ENCODE data around the gene TRAF7. TPM values are rescaled to one million over a fixed set of nuclear protein-coding genes. Genes with fewer than 3 reads are reported as not detected.

Gene TRAF7
- polyA plus RNA-seq, 4 donors, result 42.9 to 63.3 (median 55.5) TPM

DNA sequence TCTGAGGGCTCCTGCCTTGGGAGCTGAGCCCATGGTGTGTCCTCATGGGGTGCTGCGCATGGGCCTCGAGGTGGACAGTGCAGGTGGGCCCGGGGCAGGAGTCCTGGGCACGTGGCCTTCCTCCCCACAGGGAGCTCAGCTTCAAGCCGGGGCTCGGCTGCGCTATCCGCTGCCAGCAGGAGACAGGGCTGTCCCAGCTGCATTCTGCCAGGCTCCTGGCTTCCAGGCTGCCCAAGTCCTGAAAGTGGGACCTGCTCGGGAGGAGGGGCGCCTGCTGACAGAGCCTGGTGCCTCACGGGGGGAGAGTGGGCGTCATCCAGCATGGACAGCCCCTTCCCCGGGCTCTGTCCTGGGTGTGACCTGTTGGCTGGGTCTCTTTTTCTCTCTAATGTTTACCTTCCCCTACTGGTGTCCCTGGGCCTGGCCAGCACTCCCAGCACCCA, 7.1 kb downstream of the TRAF7 start:
- DNase-seq (ENCODE audit: low read depth in 4 of 4, low spot score in 2 of 4), result no peak

DNA sequence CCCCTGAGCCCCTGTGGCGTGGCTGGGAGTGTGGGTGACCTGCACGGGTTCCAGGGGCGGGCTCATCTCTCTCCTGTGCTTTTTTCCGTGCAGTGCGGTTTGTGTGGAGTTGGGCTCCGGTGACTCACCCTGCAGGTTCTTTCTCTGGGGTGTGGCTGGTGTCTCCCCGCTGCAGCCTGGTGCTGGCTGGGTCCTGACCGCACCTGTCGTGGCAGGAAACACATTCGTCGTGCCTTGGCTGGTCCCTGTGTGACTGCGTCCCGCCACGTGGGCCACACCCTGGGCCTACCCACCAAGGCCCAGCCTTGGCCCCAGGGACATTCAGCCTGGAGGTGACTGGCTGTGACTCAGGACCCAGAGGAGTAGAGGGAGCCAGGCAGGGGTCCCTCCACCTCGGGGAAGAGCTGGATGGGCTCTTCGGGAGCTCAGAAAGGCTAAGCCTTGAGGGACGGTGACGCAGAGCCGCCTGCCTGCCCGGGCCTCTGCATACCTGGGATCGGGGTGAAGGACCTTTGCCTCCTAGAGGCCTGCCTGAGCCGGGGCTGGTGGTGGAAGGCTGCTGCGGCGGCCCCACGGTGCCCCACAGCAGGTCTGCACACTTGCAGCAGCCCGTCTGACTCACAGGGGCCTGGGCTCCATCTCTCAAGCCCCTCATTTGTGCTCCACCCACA, 7.8 kb downstream of the TRAF7 start:
- DNase-seq (ENCODE audit: low read depth in 4 of 4, low spot score in 2 of 4), result no peak

DNA sequence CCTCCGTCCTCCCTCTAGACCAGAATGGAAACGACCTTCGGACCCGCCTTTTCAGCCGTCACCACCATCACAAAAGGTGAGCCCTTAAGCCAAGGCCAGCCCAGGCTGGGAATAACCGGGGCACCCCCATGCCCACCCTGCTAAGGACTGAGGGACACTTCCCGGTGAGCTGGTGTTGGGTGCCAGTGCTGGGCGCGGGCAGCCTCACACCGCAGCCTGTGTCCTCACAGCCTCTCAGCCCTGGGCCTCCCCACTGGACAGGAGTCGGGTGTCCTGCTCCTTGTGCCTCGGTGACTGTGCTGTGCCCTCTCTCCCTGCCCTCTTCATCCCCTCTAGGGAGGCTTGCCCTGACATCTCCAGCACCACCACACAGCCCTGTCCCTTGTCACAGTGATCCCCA, 10.3 kb downstream of the TRAF7 start:
- no peak for DNase-seq (ENCODE audit: low read depth in 4 of 4, low spot score in 2 of 4)

GRCh38 chr16:2166263-2167067, 10.9 kb downstream of the TRAF7 start:
- no peak for DNase-seq (ENCODE audit: low read depth in 4 of 4, low spot score in 2 of 4)

DNA sequence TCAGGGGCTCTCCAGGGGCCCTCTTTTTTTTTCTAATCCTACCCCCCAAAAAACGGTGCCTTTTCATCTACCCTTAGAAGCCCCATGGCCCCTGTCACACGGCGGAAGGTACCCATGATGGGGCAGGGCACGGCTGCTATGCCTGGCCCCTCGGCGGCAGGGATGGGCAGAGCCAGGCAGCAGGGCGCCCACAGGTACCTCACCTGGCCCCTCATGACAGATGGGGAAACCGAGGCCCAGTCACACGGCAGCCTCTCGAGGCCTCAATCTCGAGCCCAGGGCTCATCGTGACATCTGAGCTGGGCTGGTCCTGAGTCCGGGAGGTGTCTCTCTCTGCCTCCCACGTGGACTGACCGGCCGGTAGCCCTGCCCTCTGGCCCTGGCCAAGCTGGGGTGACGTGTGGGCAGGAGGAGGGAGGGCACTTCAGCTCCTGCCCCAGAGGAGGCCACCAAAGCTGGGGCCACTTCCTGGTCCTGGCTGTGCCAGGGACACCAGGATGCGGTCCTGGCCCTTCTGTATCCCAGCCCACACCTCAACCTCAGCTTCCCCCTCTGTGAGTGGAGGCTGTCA, 11.6 kb downstream of the TRAF7 start:
- DNase-seq (ENCODE audit: low read depth in 4 of 4, low spot score in 2 of 4), result no peak

DNA sequence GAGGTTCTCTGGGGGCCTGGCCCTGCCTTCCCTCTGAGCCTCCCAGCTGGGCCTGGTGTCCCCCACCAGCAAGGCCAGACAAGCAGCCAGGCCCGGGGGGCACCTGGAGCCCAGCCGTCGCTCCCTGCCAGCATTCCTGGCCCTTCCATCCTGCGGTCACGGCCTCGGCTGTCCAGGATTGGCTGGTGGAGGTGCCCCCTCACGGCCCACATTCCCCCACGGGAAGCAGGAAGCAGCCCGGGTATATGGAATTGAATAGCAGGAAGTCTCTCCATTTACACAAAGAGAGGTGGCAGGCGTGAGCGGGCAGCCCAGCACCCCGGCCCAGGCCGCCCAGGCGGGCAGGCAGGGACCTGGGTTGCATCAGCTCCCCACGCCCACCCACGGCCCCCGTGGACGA, 14.5 kb downstream of the TRAF7 start:
- no peak for DNase-seq (ENCODE audit: low read depth in 4 of 4, low spot score in 2 of 4)

DNA sequence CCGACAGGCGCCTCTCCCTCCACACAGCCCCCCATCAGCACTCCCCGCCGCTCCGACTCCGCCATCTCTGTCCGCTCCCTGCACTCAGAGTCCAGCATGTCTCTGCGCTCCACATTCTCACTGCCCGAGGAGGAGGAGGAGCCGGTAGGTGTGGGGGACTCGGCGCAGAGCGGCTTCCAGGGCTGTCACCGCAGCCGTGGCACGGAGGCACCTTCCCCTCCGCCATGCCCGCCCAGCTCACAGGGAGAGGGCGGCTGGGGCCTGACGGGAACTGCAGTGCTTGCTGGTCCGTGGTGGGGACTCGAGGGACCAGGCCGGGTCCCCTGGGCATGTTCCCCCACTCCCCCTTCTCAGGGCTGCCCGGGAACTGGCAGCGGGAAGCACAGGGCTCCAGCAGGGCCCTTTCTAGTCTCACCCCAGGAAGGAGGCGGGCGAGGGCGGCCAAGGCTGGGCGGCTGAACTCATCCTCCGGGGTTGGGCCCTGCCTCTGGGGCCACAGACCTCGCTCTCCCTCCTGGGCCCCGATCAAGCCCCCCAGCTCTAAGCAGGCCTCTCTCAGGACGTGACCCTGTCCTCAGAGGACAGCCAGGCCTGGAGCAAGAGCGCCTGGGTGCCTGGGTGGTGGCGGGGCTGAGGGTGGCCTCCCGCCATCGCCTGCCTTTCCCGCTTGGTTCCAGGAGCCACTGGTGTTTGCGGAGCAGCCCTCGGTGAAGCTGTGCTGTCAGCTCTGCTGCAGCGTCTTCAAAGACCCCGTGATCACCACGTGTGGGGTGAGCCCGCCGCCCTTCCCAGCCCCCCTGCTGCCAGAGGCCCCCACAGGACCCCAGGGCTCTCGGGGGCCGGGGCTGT, 15.2 kb downstream of the TRAF7 start:
- DNase-seq (ENCODE audit: low read depth in 4 of 4, low spot score in 2 of 4), result no peak

DNA sequence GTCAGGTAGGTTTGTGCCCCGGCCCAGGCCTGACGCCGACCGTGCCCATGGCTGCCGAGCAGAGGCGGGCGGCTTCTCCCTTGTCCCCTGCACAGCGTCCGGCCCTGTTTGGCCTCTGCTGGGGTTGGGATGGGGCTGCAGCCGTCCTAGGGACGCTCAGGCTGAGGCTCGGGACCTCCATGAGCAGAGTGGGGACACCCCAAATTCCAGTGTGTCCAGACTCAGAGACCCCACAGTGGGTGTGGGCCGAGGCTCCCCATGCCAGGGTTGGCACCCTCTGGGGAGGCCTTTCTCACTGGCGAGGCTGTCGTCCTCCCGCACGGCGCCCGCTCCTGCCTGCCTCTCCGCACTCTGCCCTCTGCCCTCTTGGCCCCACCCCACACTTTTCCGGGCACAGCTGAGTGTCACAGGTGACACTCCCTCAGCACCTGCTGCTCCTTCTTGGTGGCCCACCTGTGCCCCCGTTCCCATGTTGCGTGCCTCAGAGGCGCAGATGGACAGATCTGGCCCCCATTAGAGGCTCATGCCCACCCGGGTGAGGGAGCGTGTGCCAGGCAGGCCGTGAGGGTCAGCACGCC, 16.1 kb downstream of the TRAF7 start:
- no peak for DNase-seq (ENCODE audit: low read depth in 4 of 4, low spot score in 2 of 4)

DNA sequence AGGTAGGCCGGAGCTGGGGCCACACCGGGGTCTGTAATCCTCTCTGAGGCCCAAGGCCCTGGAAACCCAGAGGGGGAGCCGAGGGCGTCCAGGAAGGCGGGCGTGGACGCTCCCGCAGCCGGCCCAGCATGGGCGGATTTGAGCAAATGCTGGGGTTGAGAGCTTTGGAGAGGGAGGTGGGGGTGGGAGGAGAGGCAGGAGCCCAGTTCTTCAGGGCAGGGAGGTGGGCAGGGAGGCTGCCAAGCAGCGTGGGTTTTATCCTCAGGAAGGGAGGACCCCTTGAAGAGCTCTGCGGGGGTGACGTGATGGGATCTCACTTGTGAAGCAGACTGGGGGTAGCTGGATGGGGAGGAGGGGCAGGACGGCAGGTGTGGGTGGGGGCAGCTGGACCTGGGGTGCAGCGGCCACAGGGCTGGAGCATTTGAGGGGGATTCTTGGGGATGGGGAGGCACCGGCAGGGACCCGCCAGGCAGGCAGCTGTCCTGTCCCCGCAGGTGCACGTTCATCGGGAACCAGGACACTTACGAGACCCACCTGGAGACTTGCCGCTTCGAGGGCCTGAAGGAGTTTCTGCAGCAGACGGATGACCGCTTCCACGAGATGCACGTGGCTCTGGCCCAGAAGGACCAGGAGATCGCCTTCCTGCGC, 17.2 kb downstream of the TRAF7 start:
- DNase-seq (ENCODE audit: low read depth in 4 of 4, low spot score in 2 of 4), result no peak

GRCh38 chr16:2173366-2173765, 17.8 kb downstream of the TRAF7 start:
- no peak for DNase-seq (ENCODE audit: low read depth in 4 of 4, low spot score in 2 of 4)

GRCh38 chr16:2173916-2174315, 18.3 kb downstream of the TRAF7 start:
- DNase-seq (ENCODE audit: low read depth in 4 of 4, low spot score in 2 of 4), result no peak

GRCh38 chr16:2174396-2175131, 19.0 kb downstream of the TRAF7 start:
- no peak for DNase-seq (ENCODE audit: low read depth in 4 of 4, low spot score in 2 of 4)

GRCh38 chr16:2175454-2175853, 19.9 kb downstream of the TRAF7 start:
- no peak for DNase-seq (ENCODE audit: low read depth in 4 of 4, low spot score in 2 of 4)

GRCh38 chr16:2176047-2176446, 20.5 kb downstream of the TRAF7 start:
- DNase-seq (ENCODE audit: low read depth in 4 of 4, low spot score in 2 of 4), result no peak

GRCh38 chr16:2177101-2177500, 21.5 kb downstream of the TRAF7 start:
- DNase-seq (ENCODE audit: low read depth in 4 of 4, low spot score in 2 of 4), result no peak

DNA sequence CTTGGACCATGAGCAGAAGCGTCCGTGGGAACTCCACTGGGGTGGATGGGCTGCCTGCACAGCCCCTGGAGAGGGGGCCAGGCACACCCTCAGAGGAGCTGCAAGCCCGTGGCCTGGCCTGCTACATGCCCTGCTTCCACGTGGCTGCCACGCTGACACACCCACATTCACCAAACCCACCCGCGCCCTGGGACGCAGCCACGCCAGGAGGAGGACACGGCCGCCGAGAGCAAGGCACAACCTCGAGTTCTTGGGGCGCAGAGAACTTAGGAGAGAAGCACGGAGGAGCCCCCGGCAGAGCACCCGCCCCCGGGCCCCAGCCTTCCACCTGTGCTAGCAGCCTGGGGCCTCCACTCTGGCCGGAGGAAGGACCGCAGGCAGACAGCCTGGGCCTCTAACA, 22.0 kb downstream of the TRAF7 start:
- DNase-seq (ENCODE audit: low read depth in 4 of 4, low spot score in 2 of 4), result no peak

- no peak for DNase-seq (ENCODE audit: low read depth in 4 of 4, low spot score in 2 of 4)
Measured at GRCh38 chr16:2178321-2179106, 22.9 kb downstream of the TRAF7 start.

DNA sequence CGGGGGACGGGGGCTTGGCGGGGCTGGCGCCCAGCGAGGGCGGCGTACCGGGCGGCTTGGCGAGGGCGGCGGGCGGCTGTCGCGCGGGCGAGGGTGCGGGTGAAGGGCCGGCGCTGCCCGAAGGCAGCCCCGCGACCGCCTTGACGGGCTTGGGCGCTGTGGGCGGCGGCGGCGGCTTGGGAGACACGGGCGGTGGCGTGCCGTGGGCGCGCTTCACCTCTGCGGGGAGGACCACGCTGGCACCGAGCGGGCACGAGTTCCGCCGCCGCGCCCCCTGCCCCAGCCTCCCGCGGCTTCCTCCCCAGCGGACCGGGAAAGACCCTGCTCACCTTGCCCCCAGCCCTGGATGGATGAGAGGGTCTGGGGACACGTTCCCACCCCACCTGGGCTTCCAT, 23.5 kb downstream of the TRAF7 start:
- DNase-seq (ENCODE audit: low read depth in 4 of 4, low spot score in 2 of 4), result no peak

- no peak for DNase-seq (ENCODE audit: low read depth in 4 of 4, low spot score in 2 of 4)
Measured at GRCh38 chr16:2179576-2179975, 24.0 kb downstream of the TRAF7 start.

Measured in left renal cortex interstitium (tissue), 4 donors.